ENCODE data around the gene ARHGAP26. TPM values are rescaled to one million over a fixed set of nuclear protein-coding genes. Genes with fewer than 3 reads are reported as not detected.

Gene ARHGAP26
- polyA plus RNA-seq, 1 donor from 2014 or later = 0.83 TPM

DNA sequence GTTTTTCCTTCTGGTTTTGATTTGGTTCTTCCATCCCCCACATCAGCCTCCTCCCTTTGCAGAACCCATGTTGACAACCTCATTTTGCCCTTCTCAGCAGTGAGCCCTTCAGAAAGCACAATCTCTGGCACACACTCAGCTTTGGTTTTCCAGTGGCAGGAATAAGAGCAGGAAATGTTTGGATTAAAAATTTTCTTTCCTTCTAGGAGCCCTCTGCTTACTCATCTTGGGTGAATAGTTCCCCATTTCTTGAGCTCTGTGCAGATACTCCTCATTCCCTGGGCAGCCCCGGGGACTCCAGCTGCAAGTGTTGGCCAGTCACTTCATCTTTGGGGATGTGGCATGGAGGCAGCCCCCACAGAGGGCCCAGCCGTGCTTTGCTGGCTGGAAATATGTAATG lies 462.9 kb downstream of the ARHGAP26 start (continued):
- no peak for TF ChIP-seq EZH2 (IDR thresholded peaks at IDR 0.05; ENCODE audit: borderline replicate concordance, insufficient read depth, low read length, poor library complexity, severe bottlenecking)

DNA sequence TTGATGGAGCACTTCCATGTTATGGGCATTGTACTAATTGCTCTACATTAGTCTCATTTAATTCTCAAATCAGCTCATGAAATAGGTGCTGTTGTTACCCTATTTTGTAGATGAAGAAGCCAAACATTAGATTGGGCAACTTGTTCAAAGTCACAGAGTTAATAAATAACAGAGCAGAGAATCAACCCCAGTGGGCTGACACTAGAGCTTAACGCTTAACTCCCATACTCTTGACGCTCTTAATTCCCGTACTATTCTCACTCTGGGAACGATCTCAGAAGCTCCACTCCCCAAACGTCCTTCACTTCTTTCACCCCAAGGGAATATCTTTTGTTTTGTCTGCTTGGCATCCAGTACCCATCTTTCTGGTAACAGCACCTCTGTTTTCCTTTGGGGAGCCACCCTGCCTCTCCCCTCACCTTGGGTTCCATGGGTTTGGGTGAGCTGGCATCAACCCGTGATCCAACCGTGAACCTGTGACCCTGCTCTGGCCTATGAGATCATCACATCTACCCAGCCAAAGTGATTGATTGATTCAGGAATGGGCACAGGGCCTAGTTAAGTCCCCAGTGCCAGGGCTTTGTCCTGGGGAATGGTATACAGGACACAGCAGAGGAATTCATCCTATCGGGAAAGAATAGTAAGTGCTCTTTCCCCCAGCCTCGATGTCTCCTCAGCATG lies 464.1 kb downstream of the ARHGAP26 start:
- no peaks in the 10 kb centered on the region for H3K9me3 ChIP-seq (ENCODE audit: low read length)
- no peak overlapping the region for H3K4me2 ChIP-seq (ENCODE audit: low read length)
- H3K79me2 ChIP-seq (replicated peaks; ENCODE audit: insufficient read depth, low read length) = no peaks in the 10 kb centered on the region
- no peaks in the 10 kb centered on the region for H3K36me3 ChIP-seq (ENCODE audit: insufficient read depth, low read length)
- no peaks in the 10 kb centered on the region for H3K27me3 ChIP-seq (ENCODE audit: insufficient read depth, low read depth, low read length)
- no peak overlapping the region for H2AFZ ChIP-seq (ENCODE audit: low read depth, low read length)
- H3F3A ChIP-seq (ENCODE audit: insufficient read depth, low read length, poor library complexity, severe bottlenecking) = no peaks in the 10 kb centered on the region
- no peaks in the 10 kb centered on the region for H4K20me1 ChIP-seq (ENCODE audit: insufficient read depth)
- H3K9me2 ChIP-seq (ENCODE audit: insufficient read depth, low read length) = no peaks in the 10 kb centered on the region
- H3K27ac ChIP-seq (ENCODE audit: low read length) = no peak overlapping the region
- H3K9ac ChIP-seq (ENCODE audit: low read length) = no peak overlapping the region
- TF ChIP-seq RAD21 (conservative IDR thresholded peaks at IDR 0.05) = no peak
- no peak for TF ChIP-seq EZH2 (IDR thresholded peaks at IDR 0.05; ENCODE audit: borderline replicate concordance, insufficient read depth, low read length, poor library complexity, severe bottlenecking)
- TF ChIP-seq EP300 (conservative IDR thresholded peaks at IDR 0.05; ENCODE audit: poor library complexity, severe bottlenecking) = no peak
- TF ChIP-seq, protein P1, sequence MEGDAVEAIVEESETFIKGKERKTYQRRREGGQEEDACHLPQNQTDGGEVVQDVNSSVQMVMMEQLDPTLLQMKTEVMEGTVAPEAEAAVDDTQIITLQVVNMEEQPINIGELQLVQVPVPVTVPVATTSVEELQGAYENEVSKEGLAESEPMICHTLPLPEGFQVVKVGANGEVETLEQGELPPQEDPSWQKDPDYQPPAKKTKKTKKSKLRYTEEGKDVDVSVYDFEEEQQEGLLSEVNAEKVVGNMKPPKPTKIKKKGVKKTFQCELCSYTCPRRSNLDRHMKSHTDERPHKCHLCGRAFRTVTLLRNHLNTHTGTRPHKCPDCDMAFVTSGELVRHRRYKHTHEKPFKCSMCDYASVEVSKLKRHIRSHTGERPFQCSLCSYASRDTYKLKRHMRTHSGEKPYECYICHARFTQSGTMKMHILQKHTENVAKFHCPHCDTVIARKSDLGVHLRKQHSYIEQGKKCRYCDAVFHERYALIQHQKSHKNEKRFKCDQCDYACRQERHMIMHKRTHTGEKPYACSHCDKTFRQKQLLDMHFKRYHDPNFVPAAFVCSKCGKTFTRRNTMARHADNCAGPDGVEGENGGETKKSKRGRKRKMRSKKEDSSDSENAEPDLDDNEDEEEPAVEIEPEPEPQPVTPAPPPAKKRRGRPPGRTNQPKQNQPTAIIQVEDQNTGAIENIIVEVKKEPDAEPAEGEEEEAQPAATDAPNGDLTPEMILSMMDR (IDR thresholded peaks at IDR 0.05; ENCODE audit: poor library complexity, severe bottlenecking) = no peak
- no peak for TF ChIP-seq POLR2AphosphoS5 (IDR thresholded peaks at IDR 0.05)
- TF ChIP-seq TAF1 (IDR thresholded peaks at IDR 0.05; ENCODE audit: low read depth) = no peak
- TF ChIP-seq SMC3 (conservative IDR thresholded peaks at IDR 0.05; ENCODE audit: poor library complexity) = no peak
- H3K4me3 ChIP-seq (ENCODE audit: low read length) = no peak overlapping the region

DNA sequence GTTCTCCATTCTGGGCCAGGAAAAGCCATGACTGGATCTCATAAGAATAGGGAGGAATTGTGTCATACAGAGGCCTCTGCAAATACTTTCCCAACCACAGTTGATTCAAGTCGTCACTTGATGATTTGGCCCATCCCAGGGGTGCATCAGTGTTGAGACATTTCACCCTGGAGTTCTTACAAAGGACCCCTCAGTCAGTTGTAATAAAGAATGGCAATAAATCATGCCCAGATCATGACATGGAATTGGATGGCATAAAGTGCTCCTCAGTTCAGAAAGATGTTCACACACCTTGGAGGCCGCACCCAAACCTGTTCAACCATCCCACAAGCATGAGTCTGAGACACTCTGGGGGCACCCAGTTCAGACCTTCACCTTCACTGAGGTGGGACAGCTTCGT lies 465.2 kb downstream of the ARHGAP26 start:
- Histone ChIP-seq H3K36me3 (ENCODE audit: insufficient read depth, low read length) (no peaks in the 10 kb centered on the region), H2AFZ (ENCODE audit: low read depth, low read length) (no peak overlapping the region), H3K4me3 (ENCODE audit: low read length) (no peak overlapping the region), H3K9me2 (ENCODE audit: insufficient read depth, low read length) (no peaks in the 10 kb centered on the region), H3K9me3 (ENCODE audit: low read length) (no peaks in the 10 kb centered on the region), H3K79me2 (replicated peaks; ENCODE audit: insufficient read depth, low read length) (no peaks in the 10 kb centered on the region), H3K4me2 (ENCODE audit: low read length) (no peak overlapping the region), H4K20me1 (ENCODE audit: insufficient read depth) (no peaks in the 10 kb centered on the region), H3F3A (ENCODE audit: insufficient read depth, low read length, poor library complexity, severe bottlenecking) (no peaks in the 10 kb centered on the region), H3K9ac (ENCODE audit: low read length) (no peak overlapping the region), H3K27me3 (ENCODE audit: insufficient read depth, low read depth, low read length) (no peaks in the 10 kb centered on the region), H3K27ac (ENCODE audit: low read length) (no peak overlapping the region)
- TF ChIP-seq MXI1 (conservative IDR thresholded peaks at IDR 0.05; ENCODE audit: poor library complexity, severe bottlenecking) (no peak), TAF1 (IDR thresholded peaks at IDR 0.05; ENCODE audit: low read depth) (no peak)
- TF ChIP-seq, protein P1 (IDR thresholded peaks at IDR 0.05; ENCODE audit: poor library complexity, severe bottlenecking) = no peak
